Spleen (tissue), 7 donors: ENCODE results near the gene ZBTB17.

ENCODE experiments used
- POLR2A ChIP-seq, 3 donors: fragments of 450-650 bp; IDR thresholded peaks; one replicate each; pipeline ENCODE4 v1.5.1; 2017; ENCODE audit warnings: antibody characterized with exemption in 3 of 3, mild to moderate bottlenecking in 1 of 3
- POLR2AphosphoS5 ChIP-seq, 3 donors: sonication (generic); formaldehyde crosslinking; IDR thresholded peaks; one replicate each; pipeline ENCODE4 v1.5.1; 2017; ENCODE audit warnings: antibody characterized with exemption in 3 of 3
- TF ChIP-seq, protein P1 (sequence below), 11 experiments: fragments of 200-600 bp in 7 of 11; fragments of 450-650 bp in 4 of 11; sonication (generic) in 4 of 11; IDR thresholded peaks in 8 of 11; conservative IDR thresholded peaks in 3 of 11; 1 replicate in 7 of 11; 2 replicates in 4 of 11; pipeline versions ENCODE4 v1.4.0 to v1.8.0; 2016 to 2021; ENCODE audit warnings: antibody characterized with exemption in 11 of 11, inconsistent platforms in 4 of 11, mild to moderate bottlenecking in 1 of 11
- donor health status: DM: no; HTN: no; CAD: no; lungs with moderate emphysema.
- donor health status: DM: no; HTN: no; CAD: no.
- donor health status: DM: no; HTN: no; CAD: no.

DNA sequence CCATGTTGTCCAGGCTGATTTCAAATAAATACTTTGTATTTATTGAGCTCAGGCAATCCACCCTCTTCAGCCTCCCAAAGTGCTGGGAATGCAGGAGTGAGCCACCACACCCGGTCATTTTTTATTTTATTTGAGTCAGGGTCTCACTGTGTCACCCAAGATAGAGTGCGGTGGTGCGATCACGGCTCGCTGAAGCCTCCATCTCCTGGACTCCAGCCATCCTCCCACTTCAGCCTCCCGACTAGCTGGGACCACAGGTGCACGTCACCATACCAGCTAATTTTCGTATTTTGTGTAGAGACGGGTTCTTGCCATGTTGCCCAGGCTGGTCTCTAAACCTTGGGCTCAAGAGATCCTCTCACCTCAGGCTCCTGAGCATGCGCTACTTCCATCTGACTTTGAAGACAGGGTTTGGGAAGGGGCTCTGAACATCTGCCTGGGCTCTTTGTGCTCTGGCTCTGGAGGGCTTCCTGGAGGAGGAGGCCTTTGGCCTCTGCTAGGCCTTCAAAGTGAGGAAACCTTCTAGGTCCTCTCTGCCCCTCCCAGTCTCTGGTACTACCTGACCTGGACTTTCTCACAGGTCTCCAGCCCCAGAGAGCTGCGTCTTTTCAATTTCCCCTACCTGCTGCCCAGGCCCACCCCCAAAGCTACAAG, 36.2 kb upstream of the ZBTB17 start:
- TF ChIP-seq, protein P1, sequence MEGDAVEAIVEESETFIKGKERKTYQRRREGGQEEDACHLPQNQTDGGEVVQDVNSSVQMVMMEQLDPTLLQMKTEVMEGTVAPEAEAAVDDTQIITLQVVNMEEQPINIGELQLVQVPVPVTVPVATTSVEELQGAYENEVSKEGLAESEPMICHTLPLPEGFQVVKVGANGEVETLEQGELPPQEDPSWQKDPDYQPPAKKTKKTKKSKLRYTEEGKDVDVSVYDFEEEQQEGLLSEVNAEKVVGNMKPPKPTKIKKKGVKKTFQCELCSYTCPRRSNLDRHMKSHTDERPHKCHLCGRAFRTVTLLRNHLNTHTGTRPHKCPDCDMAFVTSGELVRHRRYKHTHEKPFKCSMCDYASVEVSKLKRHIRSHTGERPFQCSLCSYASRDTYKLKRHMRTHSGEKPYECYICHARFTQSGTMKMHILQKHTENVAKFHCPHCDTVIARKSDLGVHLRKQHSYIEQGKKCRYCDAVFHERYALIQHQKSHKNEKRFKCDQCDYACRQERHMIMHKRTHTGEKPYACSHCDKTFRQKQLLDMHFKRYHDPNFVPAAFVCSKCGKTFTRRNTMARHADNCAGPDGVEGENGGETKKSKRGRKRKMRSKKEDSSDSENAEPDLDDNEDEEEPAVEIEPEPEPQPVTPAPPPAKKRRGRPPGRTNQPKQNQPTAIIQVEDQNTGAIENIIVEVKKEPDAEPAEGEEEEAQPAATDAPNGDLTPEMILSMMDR (IDR thresholded peaks at IDR 0.05 in 8 of 11, conservative IDR thresholded peaks at IDR 0.05 in 3 of 11): no peak
- TF ChIP-seq POLR2A (IDR thresholded peaks at IDR 0.05) (no peak), POLR2AphosphoS5 (IDR thresholded peaks at IDR 0.05) (no peak)
